GM19193 (cell line): ENCODE measurements around the gene MMP14.

Experiments
- POLR2A ChIP-seq: IDR thresholded peaks from 4 replicates; pipeline ENCODE4 v1.6.1; 2011; ENCODE audit not compliant: insufficient read depth, insufficient read length; ENCODE audit errors: extremely low read depth

MMP14 gene

GRCh38 chr14:22835505-22835904, 880 bp upstream of the MMP14 start:
- TF ChIP-seq POLR2A = no peak

- no peak for TF ChIP-seq POLR2A
These were observed 847 bp downstream of the MMP14 start for GRCh38 chr14:22837114-22837749.

GRCh38 chr14:22837750-22838538, 1.6 kb downstream of the MMP14 start:
- TF ChIP-seq POLR2A = no peak

GRCh38 chr14:22838631-22839041, 2.3 kb downstream of the MMP14 start:
- TF ChIP-seq POLR2A = no peak

- TF ChIP-seq POLR2A = no peak
These were observed 2.9 kb downstream of the MMP14 start for GRCh38 chr14:22839159-22839779.

GRCh38 chr14:22841311-22841710, 4.9 kb downstream of the MMP14 start:
- no peak for TF ChIP-seq POLR2A

- TF ChIP-seq POLR2A = no peak
These were observed 5.4 kb downstream of the MMP14 start for GRCh38 chr14:22841769-22842168.

- TF ChIP-seq POLR2A = no peak
These were observed 6.1 kb downstream of the MMP14 start for GRCh38 chr14:22842211-22843122.

GRCh38 chr14:22843123-22843925, 6.9 kb downstream of the MMP14 start:
- TF ChIP-seq POLR2A = no peak

- no peak for TF ChIP-seq POLR2A
These were observed 8.1 kb downstream of the MMP14 start for GRCh38 chr14:22844221-22845102.

- TF ChIP-seq POLR2A = no peak
These were observed 8.7 kb downstream of the MMP14 start for GRCh38 chr14:22845103-22845394.

- TF ChIP-seq POLR2A = no peak
These were observed 9.6 kb downstream of the MMP14 start for GRCh38 chr14:22845821-22846625.
